OCI-LY3 (cell line): ENCODE measurements around the gene RNF138.

ENCODE experiments used
- H2AFZ ChIP-seq: fragments of 200-600, 300-600 bp; shearing (Covaris generic); 2 replicates; pipeline ENCODE4 v1.6.0; 2014; ENCODE audit warnings: antibody characterized with exemption, low read depth, low read length
- H3K27ac ChIP-seq: fragments of 200-600, 300-600 bp; sonication (generic); 2 replicates; pipeline ENCODE4 v1.5.1; 2014; ENCODE audit warnings: mild to moderate bottlenecking, low read length, moderate library complexity, mixed read lengths
- H3K27me3 ChIP-seq: fragments of 200-600, 300-600 bp; sonication (generic); 2 replicates; pipeline ENCODE4 v1.6.1; 2014; ENCODE audit warnings: low read depth, low read length, mixed read lengths
- H3K36me3 ChIP-seq: fragments of 200-600, 300-600 bp; sonication (generic); replicated peaks from 2 replicates; pipeline ENCODE3; 2014; ENCODE audit warnings: low read depth, low read length, mixed read lengths
- H3K4me1 ChIP-seq: fragments of 300-600, 200-600 bp; sonication (generic); 2 replicates; pipeline ENCODE4 v1.6.1; 2014; ENCODE audit warnings: low read length, mixed read lengths
- H3K4me2 ChIP-seq: fragments of 200-600, 300-600 bp; sonication (generic); 2 replicates; pipeline ENCODE4 v1.6.1; 2014; ENCODE audit warnings: low read length, mixed read lengths
- H3K4me3 ChIP-seq: fragments of 300-600, 200-600 bp; sonication (generic); 2 replicates; pipeline ENCODE4 v1.5.1; 2014; ENCODE audit warnings: antibody characterized with exemption, mild to moderate bottlenecking, low read length, moderate library complexity
- H3K79me2 ChIP-seq: fragments of 300-600, 200-600 bp; shearing (Covaris generic); 2 replicates; pipeline ENCODE4 v1.6.1; 2014; ENCODE audit warnings: mild to moderate bottlenecking, low read length, mixed read lengths
- H3K9ac ChIP-seq: fragments of 300-600, 200-600 bp; shearing (Covaris generic); 2 replicates; pipeline ENCODE4 v1.6.0; 2014; ENCODE audit warnings: mild to moderate bottlenecking, low read length, moderate library complexity
- H3K9me3 ChIP-seq: fragments of 200-600, 300-600 bp; shearing (Covaris generic); 2 replicates; pipeline ENCODE4 v1.6.1; 2014; ENCODE audit warnings: low read length, mixed read lengths; ENCODE audit not compliant: insufficient read depth
- H4K20me1 ChIP-seq: fragments of 200-600, 300-600 bp; sonication (generic); 2 replicates; pipeline ENCODE4 v1.6.1; 2016; ENCODE audit warnings: low read length, mixed read lengths; ENCODE audit not compliant: insufficient read depth
- CTCF ChIP-seq: fragments of 200-600, 300-600 bp; sonication (generic); IDR thresholded peaks from 2 replicates; pipeline ENCODE4 v1.5.1; 2014; ENCODE audit warnings: antibody characterized with exemption, low read length, low read depth
- EZH2phosphoT487 ChIP-seq: fragments of 200-600 bp; shearing (Covaris generic); IDR thresholded peaks from 2 replicates; pipeline ENCODE4 v1.6.1; 2018; ENCODE audit warnings: antibody characterized with exemption, mixed run types, low read depth

Gene RNF138

GRCh38 chr18:32092422-32093101 lies 888 bp downstream of the RNF138 start:
- no peak overlapping the region for H2AFZ ChIP-seq
- H4K20me1 ChIP-seq, result peaks cover 38% of the 10 kb centered on the region
- no peaks in the 10 kb centered on the region for H3K9me3 ChIP-seq
- peak overlapping the region; percentile 85 for H3K4me2 ChIP-seq
- H3K36me3 ChIP-seq, result peaks cover 34% of the 10 kb centered on the region
- H3K4me3 ChIP-seq, result peak overlapping the region; percentile 92
- peaks cover 51% of the 10 kb centered on the region for H3K79me2 ChIP-seq
- H3K4me1 ChIP-seq, result peaks cover 15% of the 10 kb centered on the region
- no peaks in the 10 kb centered on the region for H3K27me3 ChIP-seq
- TF ChIP-seq CTCF (no peak), EZH2phosphoT487 (no peak)
- peak overlapping the region; percentile 98 for H3K9ac ChIP-seq
- H3K27ac ChIP-seq, result peak overlapping the region; percentile 94

GRCh38 chr18:32093102-32093511 lies 1.4 kb downstream of the RNF138 start:
- no peak overlapping the region for H2AFZ ChIP-seq
- H3K9ac ChIP-seq, result peak overlapping the region; percentile 97
- peaks cover 56% of the 10 kb centered on the region for H3K79me2 ChIP-seq
- H3K4me3 ChIP-seq, result peak overlapping the region; percentile 92
- H3K4me2 ChIP-seq, result peak overlapping the region; percentile 85
- TF ChIP-seq CTCF, result no peak
- no peak for TF ChIP-seq EZH2phosphoT487
- H4K20me1 ChIP-seq, result peaks cover 38% of the 10 kb centered on the region
- peak overlapping the region; percentile 92 for H3K27ac ChIP-seq
- no peaks in the 10 kb centered on the region for H3K9me3 ChIP-seq
- H3K4me1 ChIP-seq, result peaks cover 15% of the 10 kb centered on the region
- no peaks in the 10 kb centered on the region for H3K27me3 ChIP-seq
- peaks cover 34% of the 10 kb centered on the region for H3K36me3 ChIP-seq

- Histone ChIP-seq H3K9me3 (no peaks in the 10 kb centered on the region), H3K36me3 (peaks cover 34% of the 10 kb centered on the region), H2AFZ (no peak overlapping the region), H3K79me2 (peaks cover 61% of the 10 kb centered on the region), H4K20me1 (peaks cover 40% of the 10 kb centered on the region), H3K4me2 (peak overlapping the region; percentile 85), H3K9ac (peak overlapping the region; percentile 97), H3K4me1 (peaks cover 15% of the 10 kb centered on the region), H3K27me3 (no peaks in the 10 kb centered on the region), H3K27ac (peak overlapping the region; percentile 92), H3K4me3 (peak overlapping the region; percentile 92)
- TF ChIP-seq EZH2phosphoT487 (no peak), CTCF (no peak)
These were observed 1.8 kb downstream of the RNF138 start for GRCh38 chr18:32093523-32093922.

- H3K4me2 ChIP-seq, result no peak overlapping the region
- no peak overlapping the region for H3K9ac ChIP-seq
- H3K9me3 ChIP-seq, result no peaks in the 10 kb centered on the region
- peaks cover 19% of the 10 kb centered on the region for H3K4me1 ChIP-seq
- no peak overlapping the region for H3K27ac ChIP-seq
- H3K36me3 ChIP-seq, result peaks cover 39% of the 10 kb centered on the region
- TF ChIP-seq CTCF (no peak), EZH2phosphoT487 (no peak)
- H3K4me3 ChIP-seq, result no peak overlapping the region
- H4K20me1 ChIP-seq, result peaks cover 52% of the 10 kb centered on the region
- H2AFZ ChIP-seq, result no peak overlapping the region
- no peaks in the 10 kb centered on the region for H3K27me3 ChIP-seq
- peaks cover 79% of the 10 kb centered on the region for H3K79me2 ChIP-seq
These were observed 3.7 kb downstream of the RNF138 start for GRCh38 chr18:32095192-32095899.
